SK-N-DZ (cell line): ENCODE results near the gene TANC1.

Source experiments
- DNase-seq: peaks from one replicate; pipeline ENCODE4 v3.0.0-alpha.2; 2015; ENCODE audit warnings: low spot score

The TANC1 gene

DNA sequence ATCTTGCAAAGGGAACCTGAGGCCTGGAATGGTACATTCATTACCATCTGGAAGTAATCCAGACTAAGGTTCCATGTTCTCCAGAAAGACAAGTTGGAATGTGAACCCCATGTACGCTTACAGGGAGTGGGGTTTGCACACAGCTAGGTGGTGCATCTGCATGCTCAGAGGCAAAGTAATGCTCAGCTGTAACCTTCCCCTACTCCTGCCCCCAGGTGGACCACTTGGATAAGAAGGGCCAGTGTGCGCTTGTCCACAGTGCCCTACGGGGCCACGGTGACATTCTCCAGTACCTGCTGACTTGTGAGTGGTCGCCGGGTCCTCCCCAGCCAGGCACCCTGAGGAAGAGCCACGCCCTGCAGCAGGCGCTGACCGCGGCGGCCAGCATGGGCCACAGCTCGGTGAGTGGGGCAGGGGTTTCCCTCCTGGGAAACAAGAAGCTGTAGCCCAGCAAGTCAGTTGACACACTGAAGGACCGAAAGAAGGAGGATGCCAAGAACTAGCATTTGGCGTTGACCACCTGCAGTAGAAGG is 228.0 kb downstream of the TANC1 start:
- no peak for DNase-seq

DNA sequence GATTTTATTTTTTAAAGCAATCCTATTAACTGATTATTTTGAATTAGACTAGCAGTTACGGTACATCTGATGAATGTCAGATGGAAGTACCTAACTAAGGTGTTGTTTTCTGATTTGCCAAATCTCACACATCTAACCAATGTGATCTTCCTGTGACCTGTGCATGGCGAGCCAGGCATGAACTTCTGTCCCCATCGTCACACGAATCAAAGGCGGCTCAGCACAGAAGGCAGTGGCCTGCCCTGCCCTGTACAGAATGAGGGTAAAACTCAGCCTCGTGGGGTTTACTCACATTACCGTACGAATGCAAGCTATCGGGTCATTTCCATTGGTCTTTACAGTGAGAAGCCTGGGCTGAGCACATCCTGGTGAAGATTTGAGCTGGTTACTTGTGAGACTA is 230.8 kb downstream of the TANC1 start:
- no peak for DNase-seq

DNA sequence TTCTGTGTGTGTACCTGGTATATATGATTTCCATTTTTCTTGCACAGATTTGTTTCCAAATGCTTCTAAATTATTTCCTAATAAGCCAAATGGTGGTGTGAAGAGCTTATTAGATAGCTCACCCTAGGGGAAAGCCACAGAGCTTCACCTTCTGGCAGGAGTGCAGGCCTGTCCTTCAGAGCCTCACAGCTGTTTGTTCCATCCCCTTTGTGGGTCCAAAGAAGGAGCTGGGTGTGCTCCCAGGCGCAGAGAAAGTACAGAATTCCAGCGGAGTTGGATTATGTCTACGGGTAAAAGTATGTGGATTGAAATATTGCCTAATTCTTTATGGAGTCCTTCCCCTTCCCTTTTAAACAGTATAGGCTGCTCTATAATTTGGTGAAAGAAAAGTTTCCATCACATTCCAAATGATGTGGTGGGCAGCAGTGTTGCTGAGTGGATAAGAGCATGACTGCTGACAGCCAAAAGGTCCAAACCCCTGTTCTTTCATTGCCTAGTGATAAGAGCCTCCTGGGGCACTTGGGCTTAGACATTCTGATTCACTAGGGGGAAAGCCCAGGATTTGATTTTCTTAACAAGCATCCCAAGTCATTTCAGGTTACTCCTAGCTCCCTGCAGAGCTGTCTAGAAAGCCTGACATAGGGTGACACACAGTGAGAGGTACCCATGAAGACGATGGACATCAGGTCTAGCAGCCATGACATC is 231.5 kb downstream of the TANC1 start:
- no peak for DNase-seq

DNA sequence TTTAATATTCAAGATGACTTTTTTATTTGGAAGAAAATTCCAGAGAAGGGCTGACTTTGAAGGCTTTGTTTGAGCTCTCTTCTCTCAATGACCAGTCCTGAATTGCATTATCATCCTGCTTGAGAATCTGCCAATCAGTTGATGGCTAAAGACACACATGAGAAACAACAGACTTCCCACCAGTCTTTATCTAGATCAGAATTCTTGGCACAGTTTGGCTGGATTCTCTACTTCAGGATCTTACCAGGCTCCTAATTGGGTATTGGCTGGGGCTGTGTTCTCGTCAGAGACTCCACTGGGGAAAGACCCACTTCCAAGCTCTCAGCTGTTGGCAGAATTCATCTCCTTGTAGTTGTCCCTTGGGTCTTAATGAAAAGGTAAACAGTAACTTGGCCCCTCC is 232.1 kb downstream of the TANC1 start:
- no peak for DNase-seq

DNA sequence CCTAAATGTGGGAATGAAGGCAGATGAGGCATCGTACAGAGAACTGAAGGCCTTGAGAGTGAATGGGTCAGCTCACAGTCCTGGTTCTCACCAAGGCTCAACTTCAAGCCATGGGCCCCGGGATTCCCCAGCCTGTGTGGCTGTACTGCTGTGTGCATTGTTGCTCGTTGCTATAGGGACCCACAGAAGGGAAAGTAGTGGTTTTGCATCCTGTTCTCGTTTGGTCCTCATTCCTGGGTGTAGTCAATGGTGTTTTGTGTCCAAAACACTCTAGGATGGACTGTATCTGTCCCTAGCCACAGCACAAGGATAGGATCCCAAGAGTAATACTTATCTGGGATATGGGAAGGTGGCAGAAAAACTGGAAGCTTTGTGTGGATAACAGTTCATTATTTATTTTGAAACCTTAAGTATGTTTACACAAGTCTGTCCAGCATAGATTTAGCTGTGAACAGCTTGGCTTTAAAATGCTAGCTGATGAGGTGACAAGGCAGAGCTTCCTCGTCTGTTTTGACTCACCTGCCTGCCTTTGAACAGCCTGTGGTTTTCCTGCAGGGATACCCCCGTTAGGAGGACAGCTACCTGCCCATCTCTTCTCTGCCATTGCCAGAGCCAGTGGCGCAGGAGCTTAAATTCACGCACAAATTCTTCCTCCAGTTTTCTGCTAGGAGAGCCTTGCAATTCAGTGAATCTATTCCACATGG is 233.1 kb downstream of the TANC1 start:
- DNase-seq: no peak

DNA sequence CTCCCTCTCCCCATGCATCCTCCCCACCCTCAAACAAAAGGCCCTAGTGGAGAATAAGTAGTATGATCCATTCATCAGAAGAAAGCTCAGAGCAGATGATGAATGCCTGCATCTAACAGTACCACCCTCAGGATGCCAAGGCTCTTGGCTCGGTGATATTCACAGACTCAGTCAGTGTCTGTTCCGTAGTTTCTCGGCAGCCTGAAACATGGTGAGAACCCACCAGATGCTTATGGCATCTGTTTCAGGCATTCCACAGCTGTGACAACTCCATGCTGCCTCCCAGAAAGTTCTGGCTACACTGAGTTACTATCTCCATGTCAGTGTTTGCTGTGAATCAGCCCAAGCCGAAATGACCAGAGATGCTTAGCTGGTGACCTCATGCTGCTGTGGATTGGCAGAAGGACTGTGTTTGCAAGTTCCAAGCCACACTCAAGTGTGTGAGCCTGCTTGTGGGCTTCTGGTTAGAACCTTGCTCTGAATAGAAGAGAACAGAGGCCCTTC is 234.2 kb downstream of the TANC1 start:
- DNase-seq: no peak

DNA sequence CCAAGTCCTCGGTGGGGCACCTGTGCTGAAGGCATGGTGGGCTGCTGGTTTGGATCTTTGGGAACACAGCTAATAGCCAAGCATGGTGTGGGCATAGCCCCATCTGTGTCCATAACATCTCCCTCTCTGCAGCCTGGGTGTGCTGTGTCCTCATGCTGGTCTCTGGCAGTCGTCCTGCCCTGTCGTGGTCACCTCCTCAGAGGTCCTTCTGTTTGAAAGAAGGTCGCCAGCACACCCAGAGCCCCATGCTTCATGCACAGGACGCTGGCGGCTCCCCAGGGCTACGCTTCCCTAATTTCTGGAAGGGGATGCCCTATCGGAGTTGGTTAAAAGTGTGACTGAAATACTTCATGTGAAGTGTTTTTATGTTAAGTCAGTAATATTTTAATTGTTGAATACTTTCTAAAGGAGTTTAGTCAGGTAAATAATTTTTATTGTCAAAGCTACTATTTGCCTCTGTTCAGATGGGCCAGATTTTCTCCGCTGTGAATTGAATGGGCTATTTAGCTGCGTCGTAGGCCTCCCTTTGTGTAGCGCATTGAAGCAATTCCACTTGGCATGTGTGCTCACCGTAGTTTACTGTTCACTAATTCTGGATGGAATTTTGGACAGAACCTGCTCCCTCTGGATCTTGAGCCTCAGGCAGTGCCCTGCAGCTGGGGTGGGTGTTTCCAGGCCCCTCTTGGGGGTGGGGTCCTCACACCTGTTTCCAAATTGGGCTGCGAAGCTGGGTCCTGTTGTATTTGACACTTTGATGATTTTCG is 236.1 kb downstream of the TANC1 start:
- no peak for DNase-seq

DNA sequence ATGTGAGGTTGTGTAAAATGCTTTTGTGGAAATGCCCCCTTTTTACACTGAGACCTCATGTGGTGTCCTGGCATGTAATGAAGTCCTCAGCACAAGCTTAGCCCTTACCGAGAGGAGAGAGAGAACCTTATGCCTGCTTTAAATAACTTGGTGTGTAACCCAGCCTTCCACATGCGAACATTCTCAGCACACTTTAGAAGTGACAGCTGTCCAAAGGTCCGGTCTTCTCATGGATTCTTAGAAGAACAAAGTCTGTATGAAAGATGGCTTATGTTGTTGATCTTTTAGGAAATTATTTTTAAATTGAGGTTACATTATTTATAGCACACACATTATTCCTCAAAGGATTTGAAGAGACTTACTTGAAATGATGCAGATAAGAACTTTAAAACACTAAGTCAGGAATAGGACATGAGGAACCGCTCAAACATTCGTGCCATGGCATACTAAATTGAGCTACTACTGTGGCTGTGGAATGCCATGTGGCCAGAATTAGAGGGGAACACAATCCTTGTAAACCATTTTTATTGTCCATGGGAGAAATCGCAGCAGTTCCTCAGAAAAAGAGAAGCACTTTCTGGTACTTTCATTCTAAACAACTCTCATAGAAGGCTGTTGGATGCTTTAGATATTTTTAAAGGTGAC is 238.4 kb downstream of the TANC1 start:
- no peak for DNase-seq

DNA sequence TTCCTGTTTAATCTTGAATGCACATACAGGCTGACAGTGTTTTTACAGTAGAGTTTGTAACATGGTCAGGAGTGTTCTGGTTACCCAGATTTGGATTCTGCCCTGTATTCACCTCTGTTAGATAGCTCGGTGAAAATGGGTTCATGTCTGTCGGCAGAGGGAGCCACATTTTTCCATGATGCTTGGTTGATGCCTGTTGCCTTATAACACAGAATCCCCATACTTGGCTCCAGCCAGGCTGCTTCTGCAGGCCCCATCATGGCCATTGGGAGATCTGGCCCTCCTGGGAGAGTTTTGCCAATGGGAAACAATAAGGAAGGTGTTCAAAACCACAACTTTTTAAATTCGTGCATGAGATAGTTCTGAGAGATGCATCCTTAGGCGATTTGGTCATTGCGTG is 240.0 kb downstream of the TANC1 start:
- DNase-seq: no peak

DNA sequence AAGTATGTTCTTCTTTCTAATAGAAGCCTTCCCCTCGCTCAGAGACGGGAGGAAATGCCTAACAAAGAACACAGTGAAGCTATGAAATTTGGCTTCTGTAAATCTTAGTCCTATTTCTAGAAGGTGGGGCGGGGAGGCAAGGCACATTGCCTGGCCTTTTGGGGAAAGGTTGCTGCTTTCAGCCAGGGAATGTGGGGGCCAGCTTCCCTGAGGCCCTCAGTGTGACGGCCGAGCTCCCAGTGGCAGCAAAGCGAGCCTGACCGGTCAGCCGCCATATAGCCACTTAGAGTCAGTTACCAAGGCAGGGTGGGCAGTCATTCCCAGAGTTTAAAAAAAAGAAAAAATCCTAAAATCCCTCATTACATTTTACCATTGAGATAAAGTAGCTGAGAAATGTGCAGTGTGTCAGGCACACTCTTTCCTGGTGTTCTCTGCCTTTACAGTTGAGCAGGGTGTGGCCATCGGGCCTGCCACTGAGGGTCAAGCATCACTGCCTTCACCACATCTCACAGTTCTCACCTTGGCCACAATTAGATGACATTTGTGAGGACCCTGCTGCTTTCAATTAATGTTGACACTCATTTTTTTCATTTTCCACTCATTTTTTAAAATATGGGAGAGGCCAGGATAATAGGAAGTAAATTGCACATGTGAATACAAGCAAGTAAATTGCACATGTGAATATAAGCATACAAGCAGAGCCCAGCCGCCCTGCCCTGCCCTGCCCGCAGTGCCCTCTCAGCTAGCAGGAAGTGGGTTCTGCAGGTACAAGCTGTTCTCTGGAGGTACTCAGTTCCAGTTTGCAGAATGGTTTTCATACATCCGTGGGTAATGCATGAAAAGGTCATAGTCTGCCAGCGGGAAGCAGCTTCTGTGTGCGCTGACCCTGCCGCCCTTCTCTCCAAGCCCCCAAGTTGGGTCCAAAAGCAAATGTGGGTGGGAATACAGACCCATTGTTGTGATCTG is 241.2 kb downstream of the TANC1 start:
- no peak for DNase-seq

DNA sequence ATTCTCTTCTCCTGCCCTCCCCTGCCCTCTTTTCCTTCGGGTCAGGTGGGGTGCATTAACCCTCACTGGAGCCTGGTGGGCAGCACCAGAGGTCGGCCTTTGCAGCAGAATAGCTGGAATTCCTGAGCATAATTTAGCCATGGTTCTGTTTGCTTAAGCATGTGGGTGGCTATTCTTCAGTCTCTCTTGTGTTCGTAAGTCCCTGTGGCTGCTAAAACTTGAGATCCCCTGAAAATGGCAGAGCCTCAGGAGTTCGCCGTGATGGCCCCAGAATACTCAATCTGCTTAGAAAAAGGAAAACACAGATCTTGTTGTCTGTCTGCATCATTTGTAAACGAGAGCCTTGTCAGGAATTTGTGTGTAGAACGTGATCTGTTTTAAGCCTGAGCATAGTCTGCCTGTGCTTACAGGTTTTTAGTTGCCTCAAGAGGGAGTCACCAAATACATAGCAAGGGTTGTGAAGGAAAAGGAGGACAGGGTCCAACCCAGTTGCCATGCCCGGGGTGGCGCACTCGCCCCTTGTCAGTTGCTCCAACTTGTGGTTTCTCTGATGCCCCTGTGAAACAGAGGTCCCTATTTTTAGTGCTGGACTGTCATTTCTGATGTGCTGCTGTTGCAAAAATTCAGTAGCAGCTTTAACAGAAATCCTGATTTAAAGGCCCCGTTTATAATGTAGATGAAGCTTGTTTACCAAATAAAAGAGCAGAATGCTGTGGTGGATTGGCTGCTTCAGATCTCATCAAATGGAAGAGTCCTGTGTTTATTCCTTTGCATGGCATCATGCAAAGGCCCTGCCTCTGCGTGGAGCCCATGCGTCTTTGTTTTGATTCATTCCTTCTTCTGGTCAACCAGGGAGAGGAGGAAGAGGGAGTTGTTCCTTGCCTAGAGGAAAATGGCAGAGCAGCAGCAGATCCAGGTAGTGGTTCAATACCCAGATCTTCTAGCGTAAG is 243.3 kb downstream of the TANC1 start:
- no peak for DNase-seq

DNA sequence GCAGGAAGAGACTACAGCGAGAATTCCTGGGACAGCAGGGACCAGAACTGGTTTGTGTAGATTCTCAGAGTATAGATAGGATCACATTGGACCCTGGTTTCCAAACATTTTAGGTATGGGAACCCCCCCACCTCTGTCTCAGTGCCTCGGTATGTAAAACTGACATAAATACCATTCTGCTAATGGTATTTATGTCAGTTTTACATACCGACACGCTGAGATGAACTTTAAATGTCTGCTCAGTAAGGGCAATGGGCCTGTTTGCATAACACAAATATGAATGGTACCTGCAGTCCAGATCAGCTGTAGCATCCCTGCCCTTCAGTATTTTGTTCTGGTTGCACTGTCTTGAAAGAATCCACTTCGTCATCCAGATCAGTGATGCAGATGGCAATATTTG is 244.9 kb downstream of the TANC1 start:
- DNase-seq: no peak

DNA sequence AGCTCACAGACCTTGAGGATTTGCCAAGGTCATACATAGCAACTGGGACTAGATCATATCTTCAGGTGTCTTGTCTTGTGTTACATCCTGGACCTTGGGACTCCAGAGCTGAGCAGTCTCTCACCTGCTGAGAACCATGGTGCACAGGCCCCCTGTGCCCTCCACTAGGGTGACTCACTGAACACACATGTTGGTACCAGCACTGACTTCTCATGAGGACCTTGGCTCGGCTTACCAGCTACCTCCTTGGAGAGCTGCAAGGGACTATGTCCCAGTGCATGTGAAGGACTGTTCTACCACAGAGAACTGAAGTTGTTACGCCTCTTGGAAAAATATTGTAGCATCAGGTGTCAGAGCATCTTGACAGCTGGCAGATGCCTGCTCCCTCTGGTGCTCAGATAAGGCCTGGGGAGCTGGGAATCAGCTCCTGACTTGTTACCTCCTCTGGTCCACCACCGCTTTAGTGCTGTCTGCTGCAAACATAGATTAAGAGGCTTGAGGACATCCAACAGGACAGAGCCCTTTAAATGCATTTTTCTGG is 246.0 kb downstream of the TANC1 start:
- DNase-seq: no peak

DNA sequence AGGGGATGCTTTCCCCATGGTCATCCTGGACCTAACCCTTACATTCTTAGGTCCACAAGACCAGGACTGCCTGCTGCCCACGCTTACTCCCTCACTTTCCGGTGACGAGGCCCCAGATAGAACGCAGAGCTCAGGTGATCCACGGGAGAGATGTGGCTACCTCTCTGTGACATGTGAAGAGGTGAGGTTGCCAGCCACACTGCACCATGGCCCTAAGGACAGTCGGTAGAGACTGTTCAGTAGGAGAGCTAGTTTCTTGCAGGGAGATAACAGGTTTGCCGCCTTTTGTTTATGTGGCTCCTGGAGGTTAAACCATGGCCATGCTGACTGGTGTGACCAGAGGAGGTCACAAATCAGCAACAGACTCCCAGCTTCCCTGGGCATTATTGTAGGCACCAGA is 246.7 kb downstream of the TANC1 start:
- no peak for DNase-seq

DNA sequence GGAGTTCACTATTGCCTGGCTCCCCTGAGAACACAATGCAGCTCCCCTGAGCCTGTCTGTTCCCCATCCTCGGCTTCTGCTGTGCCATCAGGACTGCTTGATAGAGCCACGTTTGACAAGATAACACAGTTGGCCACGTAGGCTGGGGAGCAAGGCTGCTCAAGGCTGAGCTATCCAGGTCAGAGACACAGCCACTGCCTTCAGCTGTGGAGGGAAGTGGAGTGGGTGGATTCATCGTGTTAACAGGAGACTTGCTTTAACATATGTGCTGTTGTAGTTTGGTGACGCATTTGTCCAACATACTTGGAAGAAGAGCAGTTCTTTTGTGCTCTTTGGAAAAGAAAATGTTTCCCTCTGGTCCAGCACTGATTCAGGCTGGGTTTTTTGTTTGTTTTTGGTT is 249.2 kb downstream of the TANC1 start:
- no peak for DNase-seq

DNA sequence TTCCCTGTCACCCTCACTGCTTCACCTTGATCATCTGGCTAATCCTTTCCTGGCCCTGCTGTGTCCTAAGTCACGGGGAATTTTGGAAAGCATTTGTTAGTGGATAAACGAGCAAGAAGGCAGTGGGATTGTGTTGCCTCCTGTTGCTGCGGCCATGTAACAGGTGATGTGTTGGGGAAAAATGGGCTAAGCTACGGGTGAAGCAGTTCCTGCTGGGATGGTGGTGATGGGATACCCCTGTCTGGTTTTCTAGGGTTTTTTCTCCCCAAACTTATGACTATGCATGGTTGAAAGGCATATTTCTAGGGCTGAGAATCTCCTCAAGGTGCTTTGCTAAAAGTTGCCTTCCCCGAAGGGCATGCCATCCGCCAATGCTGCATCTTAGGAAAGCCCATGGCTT is 249.9 kb downstream of the TANC1 start:
- DNase-seq: no peak

DNA sequence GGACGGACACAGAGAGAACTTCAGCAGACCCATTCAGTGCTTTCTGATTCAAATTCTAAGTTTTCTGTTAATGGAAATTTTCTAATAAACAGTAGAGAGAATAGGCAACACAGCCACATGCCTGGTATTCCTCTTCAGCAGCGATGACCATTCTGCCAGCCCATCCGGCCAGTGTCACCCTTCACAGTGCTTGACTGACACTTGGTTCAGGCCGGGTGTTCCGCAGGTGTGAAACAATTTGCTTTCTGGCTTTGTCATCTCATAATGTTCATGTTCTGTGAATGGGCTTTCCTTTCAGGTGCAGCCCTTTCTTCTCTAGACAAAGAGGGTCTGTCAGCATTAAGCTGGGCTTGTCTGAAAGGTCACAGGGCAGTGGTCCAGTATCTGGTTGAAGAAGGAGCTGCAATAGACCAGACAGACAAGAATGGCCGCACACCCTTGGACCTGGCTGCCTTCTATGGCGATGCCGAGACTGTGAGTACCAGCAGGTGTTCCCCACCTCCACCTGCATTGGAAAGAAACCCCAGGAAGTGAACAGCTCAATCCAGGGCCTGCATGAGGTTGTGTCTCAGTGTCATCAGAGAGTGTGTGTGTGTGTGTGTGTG is 251.1 kb downstream of the TANC1 start:
- no peak for DNase-seq

DNA sequence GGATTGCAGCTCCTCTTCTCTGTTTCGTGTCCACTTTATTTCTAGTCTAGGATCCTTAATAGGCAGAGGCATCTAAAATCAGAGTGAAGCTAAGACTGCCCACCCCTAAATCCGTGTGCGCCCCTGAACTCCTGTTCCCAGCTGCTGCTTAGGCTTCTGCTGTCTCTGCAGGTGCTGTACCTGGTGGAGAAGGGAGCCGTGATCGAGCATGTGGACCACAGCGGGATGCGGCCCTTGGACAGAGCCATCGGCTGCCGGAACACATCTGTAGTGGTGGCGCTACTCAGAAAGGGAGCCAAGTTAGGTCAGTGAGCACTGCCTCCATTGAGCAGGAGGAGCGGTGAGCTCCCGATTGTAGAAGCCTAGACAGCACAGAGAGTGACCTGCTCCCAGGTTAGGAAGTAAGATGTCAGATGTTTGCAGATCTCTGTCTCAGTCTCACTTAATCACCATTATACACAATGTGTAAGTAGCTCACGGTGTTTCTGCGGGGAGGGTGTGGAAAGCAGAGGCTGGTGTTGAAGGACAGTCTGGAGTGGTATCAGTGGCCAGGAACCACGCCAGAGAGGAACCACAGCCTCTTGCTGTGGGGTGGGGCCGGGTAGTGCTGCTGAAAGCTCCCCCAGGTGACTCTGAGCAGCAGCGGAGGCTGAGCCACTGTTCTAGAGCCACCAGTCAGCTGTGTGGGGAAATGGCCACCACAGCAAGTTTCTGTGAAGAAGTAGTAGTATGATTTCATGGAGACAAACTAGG is 255.8 kb downstream of the TANC1 start:
- DNase-seq: no peak
